Measurements from ENCODE around the gene SOS2.

DNA sequence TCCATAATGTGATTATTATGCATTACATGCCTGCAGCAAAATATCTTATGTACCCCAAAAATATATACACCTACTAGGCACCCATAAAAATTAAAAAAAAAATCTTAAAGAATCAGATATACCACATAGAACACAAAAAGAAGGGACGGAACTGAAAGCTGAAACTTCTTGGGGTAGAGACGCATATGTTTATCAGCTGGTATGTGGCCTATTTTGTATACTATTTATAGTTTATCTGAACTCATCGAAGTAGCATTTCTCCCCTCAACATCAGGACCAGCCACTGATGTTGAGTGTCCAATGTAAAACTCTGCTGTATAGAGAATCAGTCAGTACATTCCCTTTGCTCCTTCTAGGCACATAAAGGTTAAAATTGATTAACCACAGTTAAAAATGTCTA, 22.9 kb upstream of the SOS2 start:
- TF ChIP-seq CTCF (IDR thresholded peaks at IDR 0.05): no peak
- TF ChIP-seq ZFX (IDR thresholded peaks at IDR 0.05; ENCODE audit: borderline replicate concordance): no peak
